ENCODE results near the gene STPG2.

DNA sequence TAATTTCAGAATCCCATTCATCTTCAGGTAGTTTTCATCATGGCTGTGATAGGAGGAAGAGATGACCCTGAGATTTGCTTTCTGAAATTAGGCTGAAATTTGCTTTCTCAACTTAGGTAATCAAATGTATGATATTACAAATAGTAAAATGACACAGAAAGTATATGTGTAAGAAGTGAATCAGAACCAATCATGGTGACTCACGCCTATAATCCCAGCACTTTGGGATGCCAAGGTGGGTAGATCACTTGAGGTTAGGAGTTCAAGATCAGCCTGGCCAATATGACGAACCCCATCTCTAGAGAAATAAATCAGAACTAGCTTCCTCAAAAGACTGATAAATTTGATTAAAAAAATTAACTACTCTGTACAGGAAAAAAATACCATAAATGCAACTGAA, 555.4 kb downstream of the STPG2 start:
- no peak for TF ChIP-seq GATA3 (IDR thresholded peaks at IDR 0.05; ENCODE audit: low read depth, low read length)
- no peak for TF ChIP-seq GATA2 (IDR thresholded peaks at IDR 0.05; ENCODE audit: low read depth, low read length)

Data from SH-SY5Y (cell line).